Mucosa of descending colon (tissue), 3 donors: ENCODE measurements around the gene KAT2A. TPM values are rescaled to one million over a fixed set of nuclear protein-coding genes. Genes with fewer than 3 reads are reported as not detected.

Experiments used
- ATAC-seq: fragments of 200-7000 bp; cut with Tn5 transposase; one replicate; pipeline ENCODE4 v1.9.1; 2020; ENCODE audit warnings: mild to moderate bottlenecking, moderate library complexity
- DNase-seq, 3 donors: peaks; one replicate each; pipeline ENCODE4 v3.0.0-alpha.2; 2020
- H3K36me3 ChIP-seq: fragments of 200-600 bp; one replicate; pipeline ENCODE4 v1.8.0; 2021; ENCODE audit warnings: low read depth, mild to moderate bottlenecking
- H3K4me1 ChIP-seq: fragments of 200-600 bp; one replicate; pipeline ENCODE4 v1.8.0; 2021; ENCODE audit warnings: low read depth, mild to moderate bottlenecking
- H3K4me3 ChIP-seq: fragments of 200-600 bp; one replicate; pipeline ENCODE4 v1.8.0; 2021; ENCODE audit warnings: mild to moderate bottlenecking
- H3K9me3 ChIP-seq: fragments of 200-600 bp; one replicate; pipeline ENCODE4 v1.8.0; 2021; ENCODE audit warnings: mild to moderate bottlenecking
- CTCF ChIP-seq: fragments of 200-600 bp; IDR thresholded peaks from one replicate; pipeline ENCODE4 v1.8.0; 2022; ENCODE audit warnings: antibody characterized with exemption, mild to moderate bottlenecking
- intact Hi-C, 2 donors: fragments of 100-400 bp; cut with DNase I in 1 of 2; cut with micrococcal nuclease in 1 of 2; formaldehyde crosslinking; loops; one replicate each; pipeline versions ENCODE4 v1.11.0 to v1.11.1; 2022; cut with DNase I, micrococcal nuclease
- total RNA-seq, 3 donors: library from RNA; stranded (reverse); fragmentation: NEBNext Ultra II Directional in 2 of 3; extraction: Animal tissue kit (Norgen Biotek cat#: 25700) in 2 of 3; gene quantifications; one replicate each; pipeline versions ENCODE4 v1.2.1 to v1.2.4, GENCODE V29; 2021 to 2023
- donor health status: DM: no; HTN: no; CAD: no; lungs with moderate emphysema.
- donor health status: DM: no; HTN: no; CAD: no.
- donor health status: DM: no; HTN: yes; CAD: no.

Gene KAT2A
- total RNA-seq, 3 donors from 2014 or later: 21.6 to 47.8 (median 31.4) TPM

DNA sequence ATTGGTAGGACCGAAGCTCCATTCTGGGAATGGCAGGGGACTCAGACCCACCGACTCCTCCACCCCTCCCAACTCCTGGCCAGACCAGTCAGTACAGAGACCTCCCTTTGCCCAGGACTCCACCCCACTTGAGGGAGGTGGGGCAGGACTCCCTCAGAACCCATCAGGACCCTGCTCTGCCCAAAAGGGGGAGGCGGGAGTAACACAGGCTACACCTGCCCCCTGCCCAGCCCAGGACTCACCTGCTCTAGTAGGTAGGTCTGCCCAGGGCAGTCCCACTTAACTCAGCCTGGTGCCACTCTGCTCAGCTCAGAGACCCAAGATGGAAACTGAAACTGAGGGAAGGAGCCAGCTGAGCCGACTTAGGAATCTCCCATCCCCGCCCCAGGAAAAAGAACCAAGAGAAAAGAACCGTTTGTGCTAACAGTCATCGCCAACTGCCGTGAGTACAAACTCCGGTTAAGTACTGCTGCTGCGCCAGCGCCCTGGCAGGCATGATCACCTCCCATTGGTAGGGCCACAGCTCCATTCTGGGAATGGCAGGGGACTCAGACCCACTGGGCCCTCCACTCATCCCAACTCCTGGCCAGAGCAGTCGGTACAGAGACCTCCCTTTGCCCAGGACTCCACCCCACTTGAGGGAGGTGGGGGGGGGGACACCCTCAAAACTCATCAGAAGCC lies 9.2 kb downstream of the KAT2A start:
- intact Hi-C loops: loop anchor here in 1 of 2 donors (10.0 kb wide), 1 partner anchor 147 kb away; the partner anchor contains the start of gene CNP
- DNase-seq: peak; percentile 63 to 71 (median 67)
- no peaks in the 10 kb centered on the region for H3K9me3 ChIP-seq
- H3K4me3 ChIP-seq: peak overlapping the region; percentile 19
- TF ChIP-seq CTCF: no peak
- no peaks in the 10 kb centered on the region for H3K36me3 ChIP-seq
- H3K4me1 ChIP-seq: peaks cover 18% of the 10 kb centered on the region
- peak; percentile 62 for ATAC-seq

GRCh38 chr17:42111265-42111636 lies 9.9 kb downstream of the KAT2A start:
- TF ChIP-seq CTCF: no peak
- H3K9me3 ChIP-seq: no peaks in the 10 kb centered on the region
- no peak for ATAC-seq
- H3K4me1 ChIP-seq: peaks cover 18% of the 10 kb centered on the region
- no peaks in the 10 kb centered on the region for H3K36me3 ChIP-seq
- DNase-seq: peak in 2 of 3 donors; percentile 49 to 60
- no peak overlapping the region for H3K4me3 ChIP-seq
- intact Hi-C loops: loop anchor here in 1 of 2 donors (10.0 kb wide), 1 partner anchor 146 kb away; the partner anchor contains the start of gene CNP

- no peak overlapping the region for H3K4me3 ChIP-seq
- ATAC-seq: no peak
- intact Hi-C loops: loop anchor here in 1 of 2 donors (10.0 kb wide), 1 partner anchor 146 kb away; the partner anchor contains the start of gene CNP
Measured at GRCh38 chr17:42110301-42111264, 10.6 kb downstream of the KAT2A start.

DNA sequence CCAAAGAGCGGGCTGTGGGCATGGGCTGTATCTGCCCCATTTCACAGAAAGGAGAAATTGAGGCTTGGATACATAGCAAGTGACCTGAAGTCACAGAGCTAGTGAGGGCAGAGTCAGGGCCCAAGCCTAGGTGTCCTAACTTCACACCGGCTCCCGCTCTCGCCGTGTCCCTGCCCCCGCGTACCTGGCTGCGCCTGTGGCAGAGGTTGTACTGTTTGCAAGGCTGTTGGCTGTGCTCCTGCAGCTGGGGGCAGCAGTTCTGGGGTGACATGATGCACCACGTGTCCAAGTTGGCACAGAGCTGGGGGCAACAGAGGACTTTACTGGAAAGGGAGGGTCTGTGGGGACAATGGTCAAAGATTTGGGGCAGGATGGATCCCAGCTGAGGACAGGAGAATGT lies 12.1 kb downstream of the KAT2A start:
- Histone ChIP-seq H3K4me1 (peaks cover 18% of the 10 kb centered on the region), H3K36me3 (no peaks in the 10 kb centered on the region), H3K9me3 (no peaks in the 10 kb centered on the region), H3K4me3 (no peak overlapping the region)
- no peak for TF ChIP-seq CTCF
- no peak for ATAC-seq
- intact Hi-C loops: no loop called here
- DNase-seq: peak in 1 of 3 donors; percentile 56

More at GRCh38 chr17:42110301-42111264, 10.6 kb downstream of the KAT2A start:
- H3K36me3 ChIP-seq: no peaks in the 10 kb centered on the region
- TF ChIP-seq CTCF: no peak
- H3K4me1 ChIP-seq: peaks cover 18% of the 10 kb centered on the region
- peak in 1 of 3 donors; percentile 47 for DNase-seq
- H3K9me3 ChIP-seq: no peaks in the 10 kb centered on the region

DNA sequence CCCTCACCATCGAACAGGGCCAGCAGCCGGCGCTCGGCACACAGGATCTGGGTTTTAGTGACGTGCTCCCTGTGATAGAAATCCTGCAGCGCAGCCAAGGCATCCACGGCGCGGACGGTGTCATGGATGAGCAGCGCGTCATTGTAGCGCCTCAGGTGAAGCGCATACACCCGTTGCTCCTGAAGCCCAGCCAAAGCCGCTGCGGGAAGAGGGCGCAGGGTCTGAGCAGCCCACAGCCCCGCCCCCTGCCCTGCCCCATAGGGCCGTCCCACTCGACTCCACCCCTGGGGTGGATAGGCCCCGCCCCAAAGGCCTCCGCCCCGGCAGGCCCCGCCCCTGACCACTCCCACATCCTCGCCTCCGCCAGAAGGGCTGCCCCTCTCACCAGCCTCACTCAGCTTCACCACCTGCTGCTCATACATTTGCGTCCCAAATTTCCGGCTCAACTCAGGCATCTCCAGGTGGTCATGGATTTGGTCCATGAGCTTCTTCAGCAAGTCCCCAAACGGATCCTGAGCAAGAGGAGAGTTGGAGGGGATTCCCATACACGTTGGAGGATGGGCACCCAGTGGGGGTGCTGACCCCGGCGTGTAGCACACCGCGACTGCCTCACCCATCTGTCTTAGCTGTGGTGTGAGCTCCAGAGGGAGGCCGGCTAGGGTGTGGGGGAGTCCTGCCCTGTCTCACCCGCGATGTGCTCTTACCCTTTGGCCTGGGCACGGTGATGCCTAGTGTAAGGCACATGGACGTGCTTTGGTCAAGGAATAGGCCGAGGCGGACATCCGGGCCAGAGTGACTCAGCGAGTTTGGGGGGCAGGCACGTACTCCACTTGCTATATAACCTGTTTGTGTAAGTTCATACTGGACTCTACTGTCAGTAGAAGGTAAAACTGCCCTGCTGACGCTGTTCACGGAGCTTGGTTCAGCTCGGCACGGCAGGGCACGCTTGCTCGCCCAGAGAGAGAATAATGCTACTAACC lies 13.3 kb downstream of the KAT2A start:
- DNase-seq (peak; percentile 88 to 95 (median 92)), ATAC-seq (peak; percentile 81)
- no peak for TF ChIP-seq CTCF
- Histone ChIP-seq H3K4me1 (peaks cover 14% of the 10 kb centered on the region), H3K36me3 (no peaks in the 10 kb centered on the region), H3K4me3 (no peak overlapping the region), H3K9me3 (no peaks in the 10 kb centered on the region)
- intact Hi-C loops: no loop called here
